ENCODE measurements around the gene HDAC8.
A peak's percentile ranks its signal among the peaks of the same experiment; 100 is the strongest.

The HDAC8 gene

GRCh38 chrX:72381439-72382201 lies 191.0 kb downstream of the HDAC8 start:
- Histone ChIP-seq H2BK120ac (ENCODE audit: low read depth, low read length) (no peak overlapping the region), H3K4me3 (ENCODE audit: insufficient read depth in 1 of 2, low read depth in 1 of 2, low read length in 2 of 2) (no peak overlapping the region), H3K9ac (ENCODE audit: low read length) (no peak overlapping the region), H3K4ac (ENCODE audit: low read depth in 1 of 2, low read length in 2 of 2) (no peak overlapping the region), H3K4me1 (ENCODE audit: control insufficient read depth, insufficient read depth, low read depth, low read length) (no peaks in the 10 kb centered on the region), H2AK5ac (ENCODE audit: low read length, severe bottlenecking) (no peak overlapping the region), H3K27ac (ENCODE audit: low read length, poor library complexity, severe bottlenecking) (no peak overlapping the region), H3K23ac (ENCODE audit: low read length in 2 of 2) (no peak overlapping the region), H4K8ac (ENCODE audit: low read length) (no peak overlapping the region), H3K14ac (ENCODE audit: low read length in 2 of 2) (no peak overlapping the region), H3K36me3 (ENCODE audit: control insufficient read depth in 1 of 2, insufficient read depth in 2 of 2, low read depth in 1 of 2, low read length in 2 of 2) (no peaks in the 10 kb centered on the region), H2AFZ (ENCODE audit: low read depth, low read length) (no peak overlapping the region), H3K4me2 (ENCODE audit: low read length, poor library complexity, severe bottlenecking) (no peak overlapping the region), H2BK12ac (ENCODE audit: low read length in 2 of 2) (no peak overlapping the region), H2BK5ac (ENCODE audit: low read depth, low read length, poor library complexity, severe bottlenecking) (no peak overlapping the region), H3K27me3 (ENCODE audit: control insufficient read depth in 1 of 2, insufficient read depth in 1 of 2, low read length in 2 of 2) (peaks cover 0 to 57% of the 10 kb centered on the region in 2 experiments), H4K91ac (ENCODE audit: low read length) (no peak overlapping the region), H3K79me1 (replicated peaks; ENCODE audit: low read length, poor library complexity, severe bottlenecking) (no peaks in the 10 kb centered on the region), H3K9me3 (ENCODE audit: control insufficient read depth, low read length) (no peaks in the 10 kb centered on the region), H3K18ac (ENCODE audit: low read depth in 1 of 2, low read length in 2 of 2) (no peak overlapping the region), H2BK15ac (ENCODE audit: low read depth, poor library complexity, severe bottlenecking) (no peak overlapping the region)
- peak; percentile 10 for DNase-seq
- WGBS: 89% methylated on average over 1 of the region's 2 CpGs

GRCh38 chrX:72376124-72376523 lies 196.5 kb downstream of the HDAC8 start:
- DNase-seq: no peak
- H3K4ac ChIP-seq (ENCODE audit: low read depth in 1 of 2, low read length in 2 of 2): no peak overlapping the region
- peaks cover 0 to 18% of the 10 kb centered on the region in 2 experiments for H3K27me3 ChIP-seq (ENCODE audit: control insufficient read depth in 1 of 2, insufficient read depth in 1 of 2, low read length in 2 of 2)
- no peaks in the 10 kb centered on the region for H3K36me3 ChIP-seq (ENCODE audit: control insufficient read depth in 1 of 2, insufficient read depth in 2 of 2, low read depth in 1 of 2, low read length in 2 of 2)
- H3K14ac ChIP-seq (ENCODE audit: low read length in 2 of 2): no peak overlapping the region
- no peak overlapping the region for H3K4me2 ChIP-seq (ENCODE audit: low read length, poor library complexity, severe bottlenecking)
- no peak overlapping the region for H2BK15ac ChIP-seq (ENCODE audit: low read depth, poor library complexity, severe bottlenecking)
- no peaks in the 10 kb centered on the region for H3K79me1 ChIP-seq (replicated peaks; ENCODE audit: low read length, poor library complexity, severe bottlenecking)
- no peak overlapping the region for H3K9ac ChIP-seq (ENCODE audit: low read length)
- no peak overlapping the region for H3K27ac ChIP-seq (ENCODE audit: low read length, poor library complexity, severe bottlenecking)
- no peaks in the 10 kb centered on the region for H3K9me3 ChIP-seq (ENCODE audit: control insufficient read depth, low read length)
- no peak overlapping the region for H2BK12ac ChIP-seq (ENCODE audit: low read length in 2 of 2)
- H2AK5ac ChIP-seq (ENCODE audit: low read length, severe bottlenecking): no peak overlapping the region
- no peak overlapping the region for H2BK5ac ChIP-seq (ENCODE audit: low read depth, low read length, poor library complexity, severe bottlenecking)
- H3K4me1 ChIP-seq (ENCODE audit: control insufficient read depth, insufficient read depth, low read depth, low read length): no peaks in the 10 kb centered on the region
- no peak overlapping the region for H3K18ac ChIP-seq (ENCODE audit: low read depth in 1 of 2, low read length in 2 of 2)
- 100% methylated on average over 3 of the region's 9 CpGs for WGBS
- H2BK120ac ChIP-seq (ENCODE audit: low read depth, low read length): no peak overlapping the region
- H4K91ac ChIP-seq (ENCODE audit: low read length): no peak overlapping the region
- H2AFZ ChIP-seq (ENCODE audit: low read depth, low read length): no peak overlapping the region
- H3K4me3 ChIP-seq (ENCODE audit: insufficient read depth in 1 of 2, low read depth in 1 of 2, low read length in 2 of 2): no peak overlapping the region
- H3K23ac ChIP-seq (ENCODE audit: low read length in 2 of 2): no peak overlapping the region
- H4K8ac ChIP-seq (ENCODE audit: low read length): no peak overlapping the region

GRCh38 chrX:72373136-72373535 lies 199.5 kb downstream of the HDAC8 start:
- no CpG with 5 or more reads among the region's 1 CpG for whole genome bisulfite sequencing
- Histone ChIP-seq H4K91ac (ENCODE audit: low read length) (no peak overlapping the region), H2BK15ac (ENCODE audit: low read depth, poor library complexity, severe bottlenecking) (no peak overlapping the region), H3K4me2 (ENCODE audit: low read length, poor library complexity, severe bottlenecking) (no peak overlapping the region), H3K27me3 (ENCODE audit: control insufficient read depth in 1 of 2, insufficient read depth in 1 of 2, low read length in 2 of 2) (peaks cover 0 to 15% of the 10 kb centered on the region in 2 experiments), H3K27ac (ENCODE audit: low read length, poor library complexity, severe bottlenecking) (no peak overlapping the region), H2BK120ac (ENCODE audit: low read depth, low read length) (no peak overlapping the region), H3K14ac (ENCODE audit: low read length in 2 of 2) (no peak overlapping the region), H2BK5ac (ENCODE audit: low read depth, low read length, poor library complexity, severe bottlenecking) (no peak overlapping the region), H2BK12ac (ENCODE audit: low read length in 2 of 2) (no peak overlapping the region), H3K4me3 (ENCODE audit: insufficient read depth in 1 of 2, low read depth in 1 of 2, low read length in 2 of 2) (no peak overlapping the region), H3K9ac (ENCODE audit: low read length) (no peak overlapping the region), H3K4ac (ENCODE audit: low read depth in 1 of 2, low read length in 2 of 2) (no peak overlapping the region), H3K36me3 (ENCODE audit: control insufficient read depth in 1 of 2, insufficient read depth in 2 of 2, low read depth in 1 of 2, low read length in 2 of 2) (peaks cover 0 to 3% of the 10 kb centered on the region in 2 experiments), H3K18ac (ENCODE audit: low read depth in 1 of 2, low read length in 2 of 2) (no peak overlapping the region), H3K9me3 (ENCODE audit: control insufficient read depth, low read length) (no peaks in the 10 kb centered on the region), H2AK5ac (ENCODE audit: low read length, severe bottlenecking) (no peak overlapping the region), H3K4me1 (ENCODE audit: control insufficient read depth, insufficient read depth, low read depth, low read length) (no peaks in the 10 kb centered on the region), H3K79me1 (replicated peaks; ENCODE audit: low read length, poor library complexity, severe bottlenecking) (no peaks in the 10 kb centered on the region), H4K8ac (ENCODE audit: low read length) (no peak overlapping the region), H3K23ac (ENCODE audit: low read length in 2 of 2) (no peak overlapping the region), H2AFZ (ENCODE audit: low read depth, low read length) (no peak overlapping the region)
- no peak for DNase-seq

GRCh38 chrX:72372735-72373134 lies 199.9 kb downstream of the HDAC8 start:
- Histone ChIP-seq H3K4me2 (ENCODE audit: low read length, poor library complexity, severe bottlenecking) (no peak overlapping the region), H3K4me1 (ENCODE audit: control insufficient read depth, insufficient read depth, low read depth, low read length) (no peaks in the 10 kb centered on the region), H3K4me3 (ENCODE audit: insufficient read depth in 1 of 2, low read depth in 1 of 2, low read length in 2 of 2) (no peak overlapping the region), H2AK5ac (ENCODE audit: low read length, severe bottlenecking) (no peak overlapping the region), H3K27ac (ENCODE audit: low read length, poor library complexity, severe bottlenecking) (no peak overlapping the region), H3K18ac (ENCODE audit: low read depth in 1 of 2, low read length in 2 of 2) (no peak overlapping the region), H4K8ac (ENCODE audit: low read length) (no peak overlapping the region), H3K36me3 (ENCODE audit: control insufficient read depth in 1 of 2, insufficient read depth in 2 of 2, low read depth in 1 of 2, low read length in 2 of 2) (peaks cover 0 to 3% of the 10 kb centered on the region in 2 experiments), H3K14ac (ENCODE audit: low read length in 2 of 2) (no peak overlapping the region), H2BK120ac (ENCODE audit: low read depth, low read length) (no peak overlapping the region), H2AFZ (ENCODE audit: low read depth, low read length) (no peak overlapping the region), H3K79me1 (replicated peaks; ENCODE audit: low read length, poor library complexity, severe bottlenecking) (no peaks in the 10 kb centered on the region), H2BK12ac (ENCODE audit: low read length in 2 of 2) (no peak overlapping the region), H3K9ac (ENCODE audit: low read length) (no peak overlapping the region), H3K9me3 (ENCODE audit: control insufficient read depth, low read length) (no peaks in the 10 kb centered on the region), H4K91ac (ENCODE audit: low read length) (no peak overlapping the region), H2BK5ac (ENCODE audit: low read depth, low read length, poor library complexity, severe bottlenecking) (no peak overlapping the region), H3K4ac (ENCODE audit: low read depth in 1 of 2, low read length in 2 of 2) (no peak overlapping the region), H3K23ac (ENCODE audit: low read length in 2 of 2) (no peak overlapping the region), H3K27me3 (ENCODE audit: control insufficient read depth in 1 of 2, insufficient read depth in 1 of 2, low read length in 2 of 2) (peaks cover 0 to 16% of the 10 kb centered on the region in 2 experiments), H2BK15ac (ENCODE audit: low read depth, poor library complexity, severe bottlenecking) (no peak overlapping the region)
- no CpG with 5 or more reads among the region's 2 CpGs for WGBS
- DNase-seq: no peak

Measured in mesenchymal stem cell (in vitro differentiated cells and primary cell).